Astrocyte (in vitro differentiated cells and primary cell): ENCODE data around the gene GLIS2. TPM values are rescaled to one million over a fixed set of nuclear protein-coding genes. Genes with fewer than 3 reads are reported as not detected.

ENCODE experiments used
- DNase-seq: peaks from one replicate; pipeline ENCODE4 v3.0.0-alpha.2; 2010; ENCODE audit warnings: low read depth
- FAIRE-seq: peaks from 2 replicates; lab custom pipeline; 2011; peaks lifted over from hg19 to GRCh38; lab: Jason Lieb, UNC
- H2AFZ ChIP-seq: 2 replicates; pipeline ENCODE4 v1.6.0; 2012; ENCODE audit warnings: low read depth, low read length, inconsistent platforms
- H3K27ac ChIP-seq: 2 replicates; pipeline ENCODE4 v1.5.1; 2011; ENCODE audit warnings: low read depth, low read length, inconsistent platforms
- H3K27me3 ChIP-seq: 2 replicates; pipeline ENCODE4 v1.6.0; 2011; ENCODE audit warnings: low read length, inconsistent platforms; ENCODE audit not compliant: insufficient read depth
- H3K36me3 ChIP-seq: 2 replicates; pipeline ENCODE4 v1.5.1; 2011; ENCODE audit warnings: low read length, inconsistent platforms; ENCODE audit not compliant: insufficient read depth
- H3K4me1 ChIP-seq: 2 replicates; pipeline ENCODE4 v1.5.1; 2011; ENCODE audit warnings: low read length, inconsistent platforms; ENCODE audit not compliant: insufficient read depth
- H3K4me2 ChIP-seq: 2 replicates; pipeline ENCODE4 v1.6.0; 2012; ENCODE audit warnings: low read length, inconsistent platforms
- H3K4me3 ChIP-seq: 2 replicates; pipeline ENCODE4 v1.5.1; 2011; ENCODE audit warnings: low read depth, mild to moderate bottlenecking, low read length, inconsistent platforms; ENCODE audit not compliant: insufficient read depth
- H3K79me2 ChIP-seq: 2 replicates; pipeline ENCODE4 v1.6.0; 2012; ENCODE audit warnings: mild to moderate bottlenecking, low read length, inconsistent platforms; ENCODE audit not compliant: insufficient read depth
- H3K9ac ChIP-seq: 2 replicates; pipeline ENCODE4 v1.6.0; 2012; ENCODE audit warnings: mild to moderate bottlenecking, low read length, inconsistent platforms
- H3K9me3 ChIP-seq: 2 replicates; pipeline ENCODE4 v1.5.1; 2012; ENCODE audit warnings: low read depth, mild to moderate bottlenecking, low read length, inconsistent platforms; ENCODE audit not compliant: insufficient read depth
- H4K20me1 ChIP-seq: 2 replicates; pipeline ENCODE4 v1.6.0; 2012; ENCODE audit warnings: low read length, inconsistent platforms; ENCODE audit not compliant: insufficient read depth
- H3K27ac Mint-ChIP-seq: one replicate; pipeline ENCODE4 v1.8.0; 2021; ENCODE audit warnings: mild to moderate bottlenecking, mixed read lengths; ENCODE audit not compliant: unreplicated experiment
- H3K27me3 Mint-ChIP-seq: one replicate; pipeline ENCODE4 v1.8.0; 2021; ENCODE audit warnings: low read depth, mixed read lengths; ENCODE audit not compliant: unreplicated experiment
- H3K36me3 Mint-ChIP-seq: one replicate; pipeline ENCODE4 v1.8.0; 2021; ENCODE audit warnings: low read depth, mixed read lengths; ENCODE audit not compliant: unreplicated experiment
- H3K4me1 Mint-ChIP-seq: one replicate; pipeline ENCODE4 v1.8.0; 2021; ENCODE audit warnings: low read depth, mixed read lengths; ENCODE audit not compliant: unreplicated experiment
- H3K4me3 Mint-ChIP-seq: one replicate; pipeline ENCODE4 v1.8.0; 2021; ENCODE audit warnings: mild to moderate bottlenecking, moderate library complexity, mixed read lengths; ENCODE audit not compliant: unreplicated experiment
- H3K9me3 Mint-ChIP-seq: one replicate; pipeline ENCODE4 v1.8.0; 2021; ENCODE audit warnings: mild to moderate bottlenecking, mixed read lengths; ENCODE audit not compliant: unreplicated experiment
- CTCF ChIP-seq: IDR thresholded peaks from 2 replicates; pipeline ENCODE4 v1.5.1; 2011; ENCODE audit warnings: low read depth, mild to moderate bottlenecking, inconsistent platforms, low read length, moderate library complexity; ENCODE audit not compliant: insufficient read depth
- EZH2 ChIP-seq: IDR thresholded peaks from 2 replicates; pipeline ENCODE4 v1.6.1; 2012; ENCODE audit warnings: mild to moderate bottlenecking, low read length, inconsistent platforms; ENCODE audit not compliant: insufficient read depth
- total RNA-seq: library from RNA; stranded (reverse); gene quantifications from 2 replicates; pipeline ENCODE4 v1.2.1, GENCODE V29; 2021

GLIS2 gene
- total RNA-seq, 1 donor from 2014 or later, result 18.9 TPM

DNA sequence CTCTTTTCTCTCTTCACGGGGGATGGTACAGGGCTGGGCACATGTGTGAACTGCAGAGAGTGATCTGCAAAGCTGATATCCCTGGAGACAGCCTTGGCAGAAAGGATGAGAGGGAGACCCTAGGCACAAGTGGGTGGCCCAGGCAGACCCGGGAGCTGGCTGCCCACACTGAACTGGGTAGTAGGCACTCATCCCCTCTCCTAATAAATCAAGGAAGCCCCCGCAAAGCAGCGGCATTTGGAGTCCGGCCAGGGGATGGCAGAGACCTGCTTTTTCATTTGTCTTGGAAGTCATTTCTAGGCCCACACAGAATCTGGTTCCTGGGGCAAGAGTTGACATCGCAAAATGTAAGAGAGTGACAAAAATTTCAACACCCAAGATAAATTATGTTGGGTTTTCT lies 40.0 kb upstream of the GLIS2 start:
- Mint-ChIP-seq H3K27me3 (no peaks in the 10 kb centered on the region), H3K27ac (no peak overlapping the region)
- no peak for FAIRE-seq

DNA sequence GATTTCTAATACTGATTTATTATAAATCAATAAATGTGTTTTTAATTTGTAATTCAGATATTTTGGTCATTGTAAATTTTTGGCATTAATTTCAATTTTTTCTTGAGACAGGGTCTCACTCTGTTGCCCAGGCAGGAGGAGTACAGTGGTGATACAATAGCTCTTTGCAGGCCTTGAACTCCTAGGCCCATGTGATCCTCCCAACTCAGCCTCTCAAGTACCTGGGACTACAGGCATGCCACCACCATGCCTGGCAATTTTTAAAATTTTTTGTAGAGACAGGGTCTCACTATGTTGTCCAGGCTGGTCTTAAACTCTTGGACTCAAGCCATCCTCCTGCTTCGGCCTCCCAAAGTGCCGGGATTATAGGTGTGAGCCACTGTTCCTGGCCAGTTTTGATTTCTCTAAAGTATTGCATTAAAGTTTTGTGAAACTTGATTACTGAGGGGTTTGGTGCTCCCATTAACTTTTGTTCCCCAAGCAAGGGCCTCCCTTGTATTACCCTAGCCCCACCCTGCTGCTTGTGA lies 37.8 kb upstream of the GLIS2 start:
- Histone ChIP-seq H3K4me3 (no peak overlapping the region), H3K4me2 (no peak overlapping the region), H3K27ac (no peak overlapping the region), H2AFZ (no peak overlapping the region), H3K4me1 (peaks cover 4% of the 10 kb centered on the region), H4K20me1 (no peaks in the 10 kb centered on the region), H3K79me2 (no peaks in the 10 kb centered on the region), H3K9ac (no peak overlapping the region), H3K27me3 (no peaks in the 10 kb centered on the region), H3K9me3 (peaks cover 5% of the 10 kb centered on the region), H3K36me3 (no peaks in the 10 kb centered on the region)
- peaks cover 8% of the 10 kb centered on the region for H3K9me3 Mint-ChIP-seq
- no peak overlapping the region for H3K4me3 Mint-ChIP-seq
- TF ChIP-seq CTCF (no peak), EZH2 (no peak)
- no peaks in the 10 kb centered on the region for H3K4me1 Mint-ChIP-seq
- no peaks in the 10 kb centered on the region for H3K27me3 Mint-ChIP-seq
- FAIRE-seq, result no peak
- H3K27ac Mint-ChIP-seq, result no peak overlapping the region
- peaks cover 3% of the 10 kb centered on the region for H3K36me3 Mint-ChIP-seq
- DNase-seq, result no peak

More for the DNA sequence above, 40.0 kb upstream of the GLIS2 start:
- peaks cover 9% of the 10 kb centered on the region for H3K79me2 ChIP-seq
- no peak overlapping the region for H3K27ac ChIP-seq
- no peaks in the 10 kb centered on the region for H3K4me1 Mint-ChIP-seq
- no peak for DNase-seq
- H3K9ac ChIP-seq, result no peak overlapping the region
- H4K20me1 ChIP-seq, result no peaks in the 10 kb centered on the region
- H3K9me3 ChIP-seq, result peaks cover 3% of the 10 kb centered on the region
- H2AFZ ChIP-seq, result no peak overlapping the region
- H3K36me3 ChIP-seq, result no peaks in the 10 kb centered on the region
- TF ChIP-seq CTCF (no peak), EZH2 (no peak)
- no peak overlapping the region for H3K4me3 ChIP-seq
- peaks cover 6% of the 10 kb centered on the region for H3K9me3 Mint-ChIP-seq
- H3K4me3 Mint-ChIP-seq, result no peak overlapping the region
- peaks cover 3% of the 10 kb centered on the region for H3K36me3 Mint-ChIP-seq
- H3K4me1 ChIP-seq, result peaks cover 12% of the 10 kb centered on the region
- no peak overlapping the region for H3K4me2 ChIP-seq
- H3K27me3 ChIP-seq, result no peaks in the 10 kb centered on the region

DNA sequence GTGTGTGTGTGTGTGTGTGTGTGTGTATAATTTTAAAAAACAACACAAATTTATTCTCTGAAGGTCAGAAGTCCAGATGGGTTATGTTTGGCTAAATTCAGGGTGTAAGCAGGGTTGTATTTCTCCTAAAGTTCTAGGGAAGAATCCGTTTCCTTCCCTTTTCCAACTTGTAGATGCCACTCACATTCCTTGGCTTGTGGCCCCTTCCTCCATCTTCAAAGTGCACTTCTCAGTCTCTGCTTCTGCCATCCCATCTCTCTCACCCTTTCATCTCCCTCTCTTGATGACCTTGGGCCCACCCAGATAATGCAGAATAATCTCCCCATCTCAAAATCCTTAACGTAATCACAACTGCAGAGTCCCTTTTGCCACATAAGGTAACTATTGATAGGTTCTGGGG lies 35.2 kb upstream of the GLIS2 start:
- TF ChIP-seq CTCF (no peak), EZH2 (no peak)
- Mint-ChIP-seq H3K4me3 (no peak overlapping the region), H3K4me1 (peaks cover 7% of the 10 kb centered on the region), H3K9me3 (peaks cover 8% of the 10 kb centered on the region), H3K27ac (no peak overlapping the region), H3K27me3 (peaks cover 3% of the 10 kb centered on the region), H3K36me3 (peaks cover 8% of the 10 kb centered on the region)
- Histone ChIP-seq H3K27ac (no peak overlapping the region), H3K27me3 (no peaks in the 10 kb centered on the region), H3K9me3 (peaks cover 5% of the 10 kb centered on the region), H3K9ac (no peak overlapping the region), H4K20me1 (no peaks in the 10 kb centered on the region), H3K4me1 (peaks cover 7% of the 10 kb centered on the region), H3K4me2 (no peak overlapping the region), H3K4me3 (no peak overlapping the region), H2AFZ (no peak overlapping the region), H3K79me2 (no peaks in the 10 kb centered on the region), H3K36me3 (no peaks in the 10 kb centered on the region)
- no peak for DNase-seq
- no peak for FAIRE-seq
